Fibroblast of peridontal ligament (primary cell): Measurements from ENCODE around the gene BYSL.

Source experiments
- DNase-seq: peaks from one replicate; pipeline ENCODE4 v3.0.0-alpha.2; 2010; ENCODE audit errors: extremely low read depth

The BYSL gene, protein sequence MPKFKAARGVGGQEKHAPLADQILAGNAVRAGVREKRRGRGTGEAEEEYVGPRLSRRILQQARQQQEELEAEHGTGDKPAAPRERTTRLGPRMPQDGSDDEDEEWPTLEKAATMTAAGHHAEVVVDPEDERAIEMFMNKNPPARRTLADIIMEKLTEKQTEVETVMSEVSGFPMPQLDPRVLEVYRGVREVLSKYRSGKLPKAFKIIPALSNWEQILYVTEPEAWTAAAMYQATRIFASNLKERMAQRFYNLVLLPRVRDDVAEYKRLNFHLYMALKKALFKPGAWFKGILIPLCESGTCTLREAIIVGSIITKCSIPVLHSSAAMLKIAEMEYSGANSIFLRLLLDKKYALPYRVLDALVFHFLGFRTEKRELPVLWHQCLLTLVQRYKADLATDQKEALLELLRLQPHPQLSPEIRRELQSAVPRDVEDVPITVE

DNA sequence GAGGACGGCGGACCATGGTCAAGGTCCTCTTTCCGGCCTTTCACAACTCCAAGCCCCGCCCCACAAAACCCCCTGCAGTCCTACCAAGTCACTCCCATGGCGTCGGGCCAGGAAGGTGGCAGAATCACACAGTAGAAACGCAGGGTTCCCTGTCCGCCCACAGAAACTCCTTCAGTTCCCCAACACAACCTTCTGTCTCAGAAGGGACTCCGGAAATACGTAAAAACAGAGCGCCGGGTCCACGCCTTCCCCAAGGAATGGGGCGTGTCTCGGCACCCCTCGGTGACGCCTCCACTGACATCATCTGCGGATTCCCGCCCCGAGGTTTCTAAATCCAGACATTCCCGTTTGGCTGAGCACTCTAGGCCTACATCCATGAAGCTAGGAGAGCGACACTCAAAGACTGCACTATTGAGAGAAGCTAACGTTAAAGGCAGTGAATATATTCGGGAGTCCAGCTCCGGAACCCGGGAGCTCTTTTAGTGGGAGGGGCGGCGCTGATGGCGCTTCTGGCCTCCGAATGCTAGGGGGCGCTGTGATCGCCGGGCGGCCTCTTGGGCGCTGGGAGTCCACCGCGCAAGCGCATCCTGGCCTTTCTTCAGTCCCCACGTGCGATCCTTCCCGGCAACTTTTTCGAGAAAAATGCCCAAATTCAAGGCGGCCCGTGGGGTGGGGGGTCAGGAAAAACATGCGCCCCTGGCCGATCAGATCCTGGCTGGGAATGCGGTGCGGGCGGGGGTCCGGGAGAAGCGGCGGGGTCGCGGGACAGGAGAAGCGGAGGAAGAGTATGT, at the start of gene BYSL, which contains the start of gene MED20:
Gene BYSL (plus strand): TSS at position 579 of the 791 bp plus-strand sequence. CDS start 64 bp downstream, at position 643.
Gene MED20 (minus strand): TSS at position 219 of the 791 bp plus-strand sequence. CDS start 121 bp downstream, at position 98.
- peak; percentile 93 for DNase-seq

DNA sequence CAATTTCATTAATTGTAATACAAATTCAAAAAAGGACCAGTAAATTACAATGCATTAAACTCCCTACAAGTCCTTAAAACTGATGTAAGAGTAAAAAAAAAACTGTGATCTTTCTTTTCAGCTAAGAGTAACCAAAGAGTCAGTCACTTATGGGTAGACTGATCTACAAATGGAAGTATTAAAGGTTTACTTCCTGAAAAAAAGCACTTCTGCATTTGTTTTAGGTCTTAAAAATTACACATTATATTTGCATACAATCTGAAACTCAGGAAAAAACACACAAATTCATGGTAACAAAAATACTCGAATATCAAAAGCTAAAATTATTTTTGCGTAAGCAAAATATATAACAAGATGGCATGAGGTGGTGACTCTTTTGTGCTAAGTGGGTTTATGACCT, 49.6 kb upstream of the BYSL start:
- no peak for DNase-seq

DNA sequence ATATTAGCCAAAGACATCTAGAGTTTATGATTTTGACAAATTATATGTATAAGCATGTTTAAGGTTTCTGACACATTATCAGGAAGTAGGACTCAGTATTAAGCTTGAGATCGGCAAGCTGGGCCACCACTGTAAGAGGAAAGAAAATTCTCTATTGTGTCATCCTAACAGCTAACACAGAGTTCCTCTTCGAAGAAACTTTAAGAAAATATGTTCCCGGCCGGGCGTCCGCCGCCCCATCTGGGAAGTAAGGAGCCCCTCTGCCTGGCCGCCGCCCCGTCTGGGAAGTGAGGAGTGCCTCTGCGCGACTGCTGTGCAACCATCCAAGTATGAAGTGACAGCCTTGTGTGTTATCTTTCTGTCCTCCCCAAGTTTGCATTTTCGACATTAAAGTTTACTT, 49.2 kb upstream of the BYSL start:
- no peak for DNase-seq

DNA sequence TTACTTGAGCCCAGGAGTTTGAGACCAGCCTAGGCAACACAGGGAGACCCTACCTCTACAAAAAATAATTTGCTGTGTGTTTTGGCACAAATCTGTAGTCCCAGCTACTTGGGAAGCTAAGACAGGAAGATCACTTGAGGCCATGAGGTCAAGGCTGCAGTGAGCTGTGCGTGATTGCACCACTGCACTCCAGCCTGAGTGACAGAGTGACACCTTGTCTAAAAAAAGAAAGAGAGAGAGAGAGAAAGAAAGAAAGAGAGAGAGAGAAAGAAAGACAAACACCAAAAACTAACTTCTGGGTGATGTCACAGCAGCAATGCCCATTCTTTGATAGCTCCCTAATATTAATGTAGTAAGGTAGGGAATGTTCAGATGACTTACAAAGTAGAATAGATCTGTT, 46.6 kb upstream of the BYSL start:
- DNase-seq: no peak

DNA sequence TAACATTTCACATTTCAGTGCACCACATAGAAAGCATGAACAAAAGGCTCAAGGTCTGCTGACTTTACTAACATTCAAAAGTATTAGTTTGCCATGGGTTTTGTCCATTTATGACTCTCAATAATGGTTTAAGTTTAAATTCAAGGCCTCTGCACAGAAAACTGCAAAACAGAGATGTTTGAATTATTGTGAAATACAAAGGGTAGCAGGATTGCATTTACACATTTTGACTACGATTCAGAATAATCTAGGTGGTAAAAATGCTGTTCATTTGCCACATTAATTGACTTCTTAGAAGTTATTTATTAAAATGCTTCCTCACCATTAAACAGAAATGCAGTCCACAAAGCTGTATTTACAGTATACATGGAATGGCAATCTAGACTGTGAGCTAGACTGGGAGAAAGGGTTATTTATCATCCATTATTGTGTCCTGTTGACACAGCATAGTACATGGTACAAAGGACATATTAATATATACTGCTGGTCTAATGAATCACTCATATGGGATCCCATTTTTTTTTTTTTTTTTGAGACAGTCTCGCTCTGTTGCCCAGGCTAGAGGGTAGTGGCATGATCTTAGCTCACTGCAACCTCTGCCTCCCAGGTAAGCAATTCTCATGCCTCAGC, 44.1 kb upstream of the BYSL start:
- DNase-seq: no peak

DNA sequence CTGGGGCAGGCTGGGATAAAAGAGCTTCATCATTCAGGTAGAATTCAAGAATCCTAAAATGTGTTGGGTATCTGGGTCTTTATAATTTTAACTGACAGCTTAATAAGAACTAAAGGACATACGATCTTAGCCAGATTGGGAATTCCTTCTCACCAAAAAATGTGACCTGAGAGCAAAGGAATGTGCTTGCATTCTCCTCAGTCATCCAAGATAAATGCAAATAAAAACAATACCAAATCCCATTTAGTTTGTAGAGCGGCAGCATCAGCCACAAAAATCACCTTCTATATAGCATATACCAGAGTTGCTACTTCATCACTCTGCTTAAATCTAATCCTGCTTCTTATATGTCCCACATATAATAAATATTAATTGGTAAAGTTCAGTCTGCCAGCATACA, 43.1 kb upstream of the BYSL start:
- peak; percentile 47 for DNase-seq

DNA sequence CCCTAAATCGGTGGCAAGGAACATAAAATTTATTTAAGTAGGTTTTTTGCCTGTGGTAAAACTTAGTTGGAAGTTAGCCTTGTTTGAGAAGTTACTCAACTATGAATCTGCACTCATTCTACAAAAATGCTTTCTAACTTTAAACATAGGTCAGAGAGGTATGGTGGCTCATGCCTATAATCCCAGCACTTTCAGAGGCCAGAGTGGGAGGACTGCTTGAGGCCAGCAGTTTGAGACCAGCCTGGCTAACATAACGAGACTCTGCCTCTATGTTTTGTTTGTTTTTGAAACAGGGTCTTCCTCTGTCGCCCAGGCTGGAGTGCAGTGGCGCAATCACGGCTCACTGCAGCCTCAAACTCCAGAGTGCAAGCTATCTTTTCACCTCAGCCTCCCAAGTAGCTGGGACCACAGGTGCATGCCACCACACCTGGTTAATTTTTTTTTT, 42.3 kb upstream of the BYSL start:
- peak; percentile 86 for DNase-seq

DNA sequence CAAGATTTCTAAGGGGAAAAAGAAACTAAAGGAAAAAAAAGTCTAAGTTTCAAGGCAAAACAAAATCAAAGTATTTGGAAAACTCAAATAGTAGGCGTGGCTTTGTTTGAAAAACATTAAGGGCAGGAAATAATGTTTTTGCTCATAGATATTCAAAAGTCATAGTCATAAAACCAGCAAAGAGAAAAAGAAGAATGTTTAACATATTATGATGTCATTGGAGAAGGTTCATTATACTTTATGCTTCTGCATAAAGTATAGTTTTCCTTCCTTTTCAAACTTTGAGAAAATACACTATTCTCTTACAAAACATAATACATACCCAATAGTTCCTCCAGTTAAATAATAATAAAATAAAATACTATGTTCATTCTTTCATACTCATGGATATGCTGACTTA, 39.8 kb upstream of the BYSL start:
- no peak for DNase-seq

DNA sequence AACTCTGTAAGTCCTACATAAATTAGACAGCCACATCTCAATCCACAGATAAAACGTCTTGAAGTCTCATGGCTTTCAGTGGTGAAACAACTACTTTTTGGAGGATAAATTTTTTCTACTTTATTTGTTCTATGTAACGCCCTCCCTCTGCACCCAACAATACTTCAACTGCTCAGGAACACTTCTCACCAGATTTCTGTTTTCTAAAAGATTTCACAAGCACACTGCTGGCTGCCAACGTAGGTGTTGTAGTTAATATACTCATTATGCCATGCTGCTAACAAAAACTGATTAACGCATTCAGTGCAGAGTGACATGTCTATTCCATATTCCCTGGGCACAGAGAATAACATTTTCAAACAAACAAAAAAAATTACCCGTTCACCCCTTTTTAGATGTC, 36.3 kb upstream of the BYSL start:
- DNase-seq: no peak

DNA sequence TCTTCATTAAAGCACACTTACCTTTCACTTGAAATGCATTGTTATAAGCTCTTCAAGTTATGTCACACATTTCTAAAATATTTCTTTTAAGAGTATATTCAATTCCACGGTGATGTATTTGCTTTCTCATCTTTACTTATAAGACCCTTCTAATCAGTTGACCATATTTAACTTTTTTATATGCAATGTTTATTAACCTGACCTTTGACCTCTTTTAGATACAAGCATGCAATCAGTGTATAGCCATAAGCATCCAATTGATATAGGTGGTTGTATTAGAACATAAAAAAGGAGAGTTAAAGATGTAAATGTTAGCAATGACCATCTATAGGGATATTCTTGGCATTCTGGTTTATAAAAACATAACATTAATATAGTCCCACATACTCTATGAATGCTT, 35.4 kb upstream of the BYSL start:
- DNase-seq: no peak

DNA sequence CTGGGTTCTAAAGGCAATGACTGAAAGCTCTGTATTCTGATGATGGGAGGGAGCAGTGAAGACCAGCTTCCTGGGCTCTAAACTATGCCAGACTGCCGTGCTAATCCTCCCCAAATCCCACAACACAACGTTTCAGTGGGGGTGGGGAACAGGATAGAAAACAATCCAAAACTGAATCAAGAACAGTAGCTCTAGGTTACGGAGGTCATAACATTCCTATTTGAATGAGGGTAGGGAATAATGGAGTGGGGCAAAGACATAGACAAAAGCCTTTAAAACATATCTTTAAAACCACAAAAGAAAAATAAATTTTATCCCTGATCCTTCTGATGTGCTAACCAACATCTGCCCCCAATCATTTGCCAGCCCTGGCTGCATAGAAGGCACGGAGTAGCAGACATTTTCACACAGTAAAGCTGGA, 34.0 kb upstream of the BYSL start:
- peak; percentile 51 for DNase-seq

DNA sequence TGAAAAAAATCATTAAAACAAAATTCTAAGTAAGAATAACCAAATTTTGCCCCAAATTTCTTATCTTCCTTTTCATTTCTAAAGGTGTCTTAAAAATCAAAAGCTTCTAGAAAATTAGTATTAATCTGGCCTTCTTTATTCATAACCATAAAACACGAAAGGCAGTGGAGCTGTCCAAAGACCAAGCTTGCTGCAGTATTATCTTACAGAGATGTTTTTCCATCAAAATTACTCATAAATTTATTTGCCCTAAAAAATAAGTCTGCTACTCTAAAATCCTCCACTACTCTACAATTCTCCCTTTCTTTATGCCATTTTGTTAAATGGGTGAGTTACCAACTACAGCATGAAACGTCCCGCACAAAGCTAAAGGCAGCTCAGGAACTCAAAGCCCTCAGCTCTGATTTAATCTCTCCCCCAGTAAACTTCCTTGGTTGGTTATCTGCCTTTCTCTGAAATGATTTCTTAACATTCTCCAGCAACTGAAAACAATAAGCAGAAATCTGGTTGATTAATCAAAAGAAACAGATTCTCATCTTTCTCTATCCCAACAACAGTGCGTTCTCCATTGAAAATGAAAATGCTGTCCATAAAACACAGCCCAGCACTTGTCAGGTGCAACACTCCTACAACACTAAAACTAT, 28.3 kb upstream of the BYSL start:
- DNase-seq: no peak

DNA sequence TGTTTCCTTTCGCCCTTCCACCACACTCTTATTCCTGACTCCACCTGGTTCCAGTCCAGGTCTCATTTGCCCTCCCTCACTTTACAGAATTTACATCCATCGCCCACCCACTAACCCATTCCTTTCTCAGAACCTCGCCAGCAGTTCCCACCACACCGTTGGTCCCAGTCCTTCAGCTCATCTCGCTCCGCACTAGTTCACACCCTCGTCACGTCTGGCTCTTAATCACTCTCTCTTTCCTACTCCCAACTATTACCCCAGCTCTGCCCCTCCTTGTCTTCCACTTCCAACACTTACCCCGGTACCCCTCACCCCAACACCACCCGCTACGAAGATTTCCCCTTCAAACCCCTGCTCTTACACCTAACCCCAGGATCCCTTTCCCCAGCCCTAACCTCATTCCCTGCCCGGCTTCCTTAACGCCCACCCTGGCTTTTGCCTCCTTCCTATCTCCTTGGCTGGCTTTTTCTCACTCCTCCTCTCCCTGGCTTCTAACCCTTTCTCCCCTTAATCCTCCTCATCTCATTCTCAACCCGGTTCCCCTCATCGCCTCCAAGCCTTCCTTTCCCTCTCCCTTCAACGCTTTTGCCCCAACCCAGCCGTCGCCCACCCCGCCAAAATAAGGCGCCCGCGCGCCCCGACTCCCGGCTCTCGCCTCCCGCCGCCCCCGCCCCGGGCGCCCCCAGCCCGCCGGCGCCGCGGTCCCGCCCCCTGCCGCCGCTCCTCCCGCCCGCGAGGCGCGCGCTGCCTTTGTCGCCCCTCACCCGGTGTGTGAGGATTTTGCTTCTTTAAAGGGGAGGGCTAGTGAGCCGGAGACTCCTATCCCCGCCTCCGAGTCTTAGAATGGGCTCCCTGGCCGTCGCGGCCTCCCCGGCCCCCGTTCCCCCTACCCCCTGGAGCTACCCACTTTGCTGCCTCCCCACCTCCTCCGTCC, 26.7 kb upstream of the BYSL start:
- DNase-seq: no peak

DNA sequence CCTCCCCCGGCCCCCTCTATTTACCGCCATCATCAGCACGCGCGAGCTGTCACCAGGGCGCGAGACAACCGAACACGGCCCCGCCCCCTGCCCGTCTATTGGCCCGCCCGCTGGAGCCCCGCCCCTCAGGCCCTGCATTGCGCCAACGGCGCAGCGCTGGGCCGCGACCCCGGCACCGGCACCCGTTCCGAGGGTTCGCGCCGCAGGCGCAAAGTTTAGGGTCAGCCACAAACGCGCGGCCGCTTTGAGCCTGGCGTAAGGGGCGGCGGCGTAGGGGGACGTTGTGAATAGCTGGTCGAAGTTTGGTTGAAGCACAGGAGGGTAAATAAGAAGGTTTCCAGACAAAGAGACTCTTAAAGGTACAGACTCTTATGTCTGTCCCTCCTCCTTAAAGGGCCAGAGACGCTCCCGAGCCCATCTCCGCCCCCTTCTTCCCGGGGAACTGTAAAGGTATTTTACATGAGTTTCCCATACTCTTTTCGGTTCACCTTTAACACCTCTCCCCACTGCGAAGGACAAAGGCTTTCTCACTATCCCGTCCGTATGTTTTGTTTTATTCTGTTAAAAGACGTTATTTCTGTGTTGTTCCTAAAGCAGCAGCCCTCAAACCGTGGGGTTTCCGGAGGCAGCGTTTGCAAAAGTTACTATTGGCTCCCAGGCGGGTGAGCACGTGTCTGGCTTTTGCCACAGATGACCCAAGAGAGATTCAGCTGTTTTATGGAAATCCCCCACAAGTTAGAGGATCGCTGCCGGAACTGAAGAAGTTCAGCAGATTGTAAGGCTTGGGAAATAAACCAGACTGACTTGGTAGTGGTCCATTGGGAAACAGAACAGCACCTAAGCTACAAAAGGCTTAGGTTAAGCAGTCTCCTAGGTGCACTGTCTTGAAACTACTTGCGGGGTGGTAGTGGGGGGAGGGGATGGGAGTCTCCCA, 25.7 kb upstream of the BYSL start, which contains the start of gene USP49:
Gene USP49 (minus strand): TSS at position 76 of the 934 bp plus-strand sequence. CDS start 88,392 bp downstream, outside the sequence.
- peak; percentile 81 for DNase-seq

DNA sequence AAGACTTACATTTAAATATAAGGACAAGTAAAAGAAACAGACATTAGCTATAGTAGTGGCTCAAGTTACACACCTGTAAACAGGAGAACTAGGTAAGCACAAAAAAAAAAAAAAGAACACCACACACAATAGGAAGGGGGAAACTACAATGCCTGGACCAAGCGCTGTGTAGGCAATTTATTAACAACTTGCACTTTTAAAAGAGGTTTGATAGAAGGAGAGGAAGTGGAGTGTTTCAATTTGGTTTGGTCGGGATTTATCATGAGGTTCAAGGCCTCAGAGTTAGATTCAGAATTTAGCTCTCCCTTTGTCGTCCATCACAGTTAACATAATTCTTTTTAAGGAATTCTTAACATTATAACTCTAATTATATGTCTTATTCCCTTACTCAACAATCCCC, 25.0 kb upstream of the BYSL start:
- DNase-seq: no peak

DNA sequence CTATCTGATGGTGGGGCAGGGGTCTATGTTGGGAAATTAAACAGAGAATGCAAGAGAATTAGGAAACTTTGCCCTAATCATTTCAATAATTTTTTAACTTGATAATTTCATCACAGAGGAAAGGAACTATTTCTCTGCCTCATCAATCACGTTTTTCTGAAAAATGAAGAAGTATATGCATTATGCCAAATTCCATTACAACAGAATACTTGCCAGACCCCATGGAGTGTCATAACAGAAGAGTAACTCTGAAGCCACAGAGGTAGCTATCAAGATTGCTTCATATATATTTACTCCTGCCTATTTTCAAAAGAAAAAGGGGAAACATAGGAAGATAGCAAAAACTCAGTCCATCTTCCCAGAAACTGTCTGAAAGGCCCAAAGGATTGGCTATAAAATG, 20.4 kb upstream of the BYSL start:
- DNase-seq: no peak

DNA sequence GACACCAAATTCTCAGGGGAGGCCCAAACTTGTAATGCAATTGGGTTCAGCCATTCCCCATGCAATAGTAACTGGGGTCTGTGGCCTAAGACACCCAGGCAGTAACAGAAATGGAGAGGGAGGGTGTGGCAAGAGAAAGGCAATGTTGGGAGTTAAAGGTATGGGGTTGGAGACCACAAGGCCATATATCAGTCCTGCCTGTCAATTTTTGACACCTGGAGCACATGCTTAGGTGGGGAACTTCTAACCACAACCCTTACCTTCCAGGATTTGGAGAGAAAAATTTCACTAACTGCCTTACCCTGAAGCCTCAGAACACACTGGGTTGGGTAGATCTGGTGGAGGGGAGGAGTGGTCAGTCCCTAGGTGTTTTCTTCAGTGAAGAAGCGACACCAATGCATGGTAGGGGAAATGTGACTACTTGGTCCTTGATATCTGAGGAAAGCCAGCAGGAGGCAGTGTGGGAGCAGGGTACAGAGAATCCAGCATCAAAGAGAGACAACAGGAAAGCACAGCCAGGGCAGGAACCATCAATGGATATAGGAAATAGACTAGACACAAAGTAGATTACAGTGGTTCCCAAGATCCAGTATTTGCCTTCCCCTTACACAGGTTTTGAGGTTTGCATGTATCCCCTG, 19.3 kb upstream of the BYSL start:
- DNase-seq: peak; percentile 9

DNA sequence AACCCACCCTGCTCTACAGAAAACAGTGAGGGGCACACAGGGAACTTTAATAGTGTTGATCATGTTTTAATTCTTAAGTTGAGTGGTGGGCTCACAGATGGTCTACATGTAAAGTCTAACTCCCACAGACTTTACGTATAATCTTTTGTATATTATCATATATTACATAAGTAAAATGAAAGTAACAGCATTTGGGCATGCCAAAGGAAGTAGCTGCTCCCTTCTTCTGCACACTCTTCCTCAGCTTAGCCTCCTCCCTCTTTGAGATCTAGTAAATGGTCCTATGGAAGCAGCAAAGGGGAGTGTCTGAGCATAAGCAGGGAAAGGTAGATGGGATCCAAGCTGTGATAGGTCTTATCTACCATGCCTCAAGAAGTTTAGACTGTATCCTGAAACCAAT, 11.6 kb upstream of the BYSL start:
- DNase-seq: no peak

DNA sequence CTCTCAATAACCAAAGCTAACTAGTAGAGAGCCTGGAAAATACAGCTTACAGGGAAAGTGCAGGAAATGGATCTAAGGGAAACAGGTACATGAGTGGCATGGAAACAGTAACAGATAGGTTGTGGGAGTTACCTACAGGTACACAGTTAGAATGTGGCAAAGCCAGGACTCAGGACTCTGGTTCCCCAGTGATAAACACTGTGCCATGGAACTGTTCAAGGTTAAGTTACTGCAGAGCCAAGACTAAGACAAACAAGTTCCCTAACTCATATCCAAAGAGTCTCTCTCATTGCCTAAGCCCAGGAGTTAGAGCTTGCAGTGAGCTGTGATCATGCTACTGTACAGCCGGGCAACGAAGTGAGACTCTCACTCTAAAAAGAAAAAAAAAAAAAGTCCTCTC, 7.0 kb upstream of the BYSL start:
- DNase-seq: no peak
